IMR-90 (cell line): ENCODE results near the gene DNAJB2.

Experiments used
- CEBPB ChIP-seq: IDR thresholded peaks from 2 replicates; pipeline ENCODE4 v1.6.1; 2012; ENCODE audit warnings: low read depth, low read length, improper control_type of control experiment
- CHD1 ChIP-seq: IDR thresholded peaks from 2 replicates; pipeline ENCODE4 v1.6.1; 2012; ENCODE audit warnings: low read depth, low read length, improper control_type of control experiment
- FOS ChIP-seq: fragments of 150-350 bp; IDR thresholded peaks from 2 replicates; pipeline ENCODE4 v1.6.1; 2016; ENCODE audit warnings: low read depth, low read length
- MXI1 ChIP-seq: IDR thresholded peaks from 2 replicates; pipeline ENCODE4 v1.6.1; 2012; ENCODE audit warnings: low read depth, mild to moderate bottlenecking, low read length, moderate library complexity, borderline replicate concordance
- NFE2L2 ChIP-seq: fragments of 150-350 bp; IDR thresholded peaks from 2 replicates; pipeline ENCODE4 v1.6.1; 2016; ENCODE audit warnings: low read depth, mild to moderate bottlenecking, low read length
- POLR2A ChIP-seq: IDR thresholded peaks from 2 replicates; pipeline ENCODE4 v1.6.1; 2012; ENCODE audit warnings: mild to moderate bottlenecking, low read depth, low read length
- RCOR1 ChIP-seq: IDR thresholded peaks from 2 replicates; pipeline ENCODE4 v1.6.1; 2012; ENCODE audit warnings: mild to moderate bottlenecking, low read length, improper control_type of control experiment; ENCODE audit not compliant: insufficient replicate concordance
- RFX5 ChIP-seq: IDR thresholded peaks from 2 replicates; pipeline ENCODE4 v1.8.0; 2012; ENCODE audit warnings: low read depth, mild to moderate bottlenecking, low read length, moderate library complexity
- SMC3 ChIP-seq: fragments of 150-350 bp; IDR thresholded peaks from 2 replicates; pipeline ENCODE4 v1.6.1; 2016; ENCODE audit warnings: low read depth, mild to moderate bottlenecking, antibody characterized with exemption, low read length, moderate library complexity
- TF ChIP-seq, protein P1 (sequence below): conservative IDR thresholded peaks from 2 replicates; pipeline ENCODE4 v1.5.1; 2012; ENCODE audit warnings: mild to moderate bottlenecking, low read depth, low read length, improper control_type of control experiment
- TF ChIP-seq, protein P2 (sequence below): fragments of 150-350 bp; IDR thresholded peaks from 2 replicates; pipeline ENCODE4 v1.6.1; 2017; ENCODE audit warnings: mild to moderate bottlenecking, antibody characterized with exemption, low read length, low read depth
- TF ChIP-seq, protein P3 (sequence below): fragments of 150-350 bp; IDR thresholded peaks from 2 replicates; pipeline ENCODE4 v1.6.1; 2016; ENCODE audit warnings: low read depth, mild to moderate bottlenecking, low read length, moderate library complexity, borderline replicate concordance

DNA sequence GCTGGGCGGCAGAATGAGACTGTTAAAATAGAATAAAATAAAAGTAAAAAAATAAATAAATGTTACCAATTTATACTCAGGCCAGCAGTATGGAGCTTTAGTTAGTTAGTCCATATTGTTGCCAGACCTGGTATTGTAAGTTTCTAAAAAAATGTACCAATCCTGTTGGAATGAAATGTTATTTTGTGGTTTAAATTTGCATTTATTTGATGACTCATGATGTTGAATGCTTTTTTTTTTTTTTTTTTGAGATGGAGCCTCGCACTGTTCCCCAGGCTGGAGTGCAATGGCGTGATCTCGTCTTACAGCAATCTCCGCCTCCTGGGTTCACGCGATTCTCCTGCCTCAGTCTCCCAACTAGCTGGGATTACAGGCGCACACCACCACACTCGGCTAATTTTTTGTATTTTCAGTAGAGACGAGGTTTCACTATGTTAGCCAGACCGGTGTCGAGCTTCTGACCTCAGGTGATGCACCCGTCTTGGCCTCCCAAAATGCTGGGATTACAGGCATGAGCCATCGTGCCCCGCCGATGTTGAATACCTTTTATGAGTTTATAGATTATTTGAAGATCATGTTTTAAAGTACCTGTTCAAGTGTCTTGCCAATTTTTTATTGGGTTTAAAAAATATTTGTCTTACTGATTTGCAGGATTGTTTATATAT lies 35.8 kb downstream of the DNAJB2 start:
- TF ChIP-seq, protein P1, sequence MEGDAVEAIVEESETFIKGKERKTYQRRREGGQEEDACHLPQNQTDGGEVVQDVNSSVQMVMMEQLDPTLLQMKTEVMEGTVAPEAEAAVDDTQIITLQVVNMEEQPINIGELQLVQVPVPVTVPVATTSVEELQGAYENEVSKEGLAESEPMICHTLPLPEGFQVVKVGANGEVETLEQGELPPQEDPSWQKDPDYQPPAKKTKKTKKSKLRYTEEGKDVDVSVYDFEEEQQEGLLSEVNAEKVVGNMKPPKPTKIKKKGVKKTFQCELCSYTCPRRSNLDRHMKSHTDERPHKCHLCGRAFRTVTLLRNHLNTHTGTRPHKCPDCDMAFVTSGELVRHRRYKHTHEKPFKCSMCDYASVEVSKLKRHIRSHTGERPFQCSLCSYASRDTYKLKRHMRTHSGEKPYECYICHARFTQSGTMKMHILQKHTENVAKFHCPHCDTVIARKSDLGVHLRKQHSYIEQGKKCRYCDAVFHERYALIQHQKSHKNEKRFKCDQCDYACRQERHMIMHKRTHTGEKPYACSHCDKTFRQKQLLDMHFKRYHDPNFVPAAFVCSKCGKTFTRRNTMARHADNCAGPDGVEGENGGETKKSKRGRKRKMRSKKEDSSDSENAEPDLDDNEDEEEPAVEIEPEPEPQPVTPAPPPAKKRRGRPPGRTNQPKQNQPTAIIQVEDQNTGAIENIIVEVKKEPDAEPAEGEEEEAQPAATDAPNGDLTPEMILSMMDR = no peak
- no peak for TF ChIP-seq RCOR1
- no peak for TF ChIP-seq POLR2A
- TF ChIP-seq, protein P2, sequence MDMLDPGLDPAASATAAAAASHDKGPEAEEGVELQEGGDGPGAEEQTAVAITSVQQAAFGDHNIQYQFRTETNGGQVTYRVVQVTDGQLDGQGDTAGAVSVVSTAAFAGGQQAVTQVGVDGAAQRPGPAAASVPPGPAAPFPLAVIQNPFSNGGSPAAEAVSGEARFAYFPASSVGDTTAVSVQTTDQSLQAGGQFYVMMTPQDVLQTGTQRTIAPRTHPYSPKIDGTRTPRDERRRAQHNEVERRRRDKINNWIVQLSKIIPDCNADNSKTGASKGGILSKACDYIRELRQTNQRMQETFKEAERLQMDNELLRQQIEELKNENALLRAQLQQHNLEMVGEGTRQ = no peak
- TF ChIP-seq NFE2L2 = no peak
- TF ChIP-seq FOS = no peak
- TF ChIP-seq SMC3 = no peak
- TF ChIP-seq MXI1 = no peak
- no peak for TF ChIP-seq RFX5
- TF ChIP-seq, protein P3, sequence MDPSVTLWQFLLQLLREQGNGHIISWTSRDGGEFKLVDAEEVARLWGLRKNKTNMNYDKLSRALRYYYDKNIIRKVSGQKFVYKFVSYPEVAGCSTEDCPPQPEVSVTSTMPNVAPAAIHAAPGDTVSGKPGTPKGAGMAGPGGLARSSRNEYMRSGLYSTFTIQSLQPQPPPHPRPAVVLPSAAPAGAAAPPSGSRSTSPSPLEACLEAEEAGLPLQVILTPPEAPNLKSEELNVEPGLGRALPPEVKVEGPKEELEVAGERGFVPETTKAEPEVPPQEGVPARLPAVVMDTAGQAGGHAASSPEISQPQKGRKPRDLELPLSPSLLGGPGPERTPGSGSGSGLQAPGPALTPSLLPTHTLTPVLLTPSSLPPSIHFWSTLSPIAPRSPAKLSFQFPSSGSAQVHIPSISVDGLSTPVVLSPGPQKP = no peak
- no peak for TF ChIP-seq CHD1
- no peak for TF ChIP-seq CEBPB
